Mesendoderm (in vitro differentiated cells): Measurements from ENCODE around the gene NMD3.

Source experiments
- DNase-seq: peaks from one replicate; pipeline ENCODE4 v3.0.0; 2013
- H2AK5ac ChIP-seq: 2 replicates; pipeline ENCODE4 v1.6.1; 2013; ENCODE audit warnings: low read length, inconsistent platforms
- H2BK120ac ChIP-seq: 2 replicates; pipeline ENCODE4 v1.6.1; 2013; ENCODE audit warnings: low read depth, mild to moderate bottlenecking, low read length, moderate library complexity, mixed read lengths
- H2BK15ac ChIP-seq: replicated peaks from 2 replicates; pipeline ENCODE4 v1.6.1; 2013; ENCODE audit warnings: low read depth, mild to moderate bottlenecking, moderate library complexity
- H2BK5ac ChIP-seq: 2 replicates; pipeline ENCODE4 v1.6.1; 2013; ENCODE audit warnings: low read length, inconsistent platforms
- H3K18ac ChIP-seq: 2 replicates; pipeline ENCODE4 v1.6.1; 2013; ENCODE audit warnings: mild to moderate bottlenecking, low read length, mixed read lengths
- H3K23ac ChIP-seq: one replicate; pipeline ENCODE4 v1.6.1; 2013; ENCODE audit warnings: low read length
- H3K27ac ChIP-seq: 2 replicates; pipeline ENCODE4 v1.5.1; 2013; ENCODE audit warnings: low read depth, mild to moderate bottlenecking, inconsistent platforms, low read length, moderate library complexity
- H3K27me3 ChIP-seq: 2 replicates; pipeline ENCODE4 v1.6.1; 2013; ENCODE audit warnings: low read length, control low read depth, mild to moderate bottlenecking, inconsistent platforms; ENCODE audit not compliant: insufficient read depth, poor library complexity
- H3K36me3 ChIP-seq: 2 replicates; pipeline ENCODE4 v1.6.1; 2013; ENCODE audit warnings: low read length, inconsistent platforms; ENCODE audit not compliant: control insufficient read depth, insufficient read depth
- H3K4ac ChIP-seq: one replicate; pipeline ENCODE4 v1.6.1; 2013; ENCODE audit warnings: low read depth, mild to moderate bottlenecking, low read length, moderate library complexity
- H3K4me1 ChIP-seq: 2 replicates; pipeline ENCODE4 v1.6.1; 2013; ENCODE audit warnings: low read depth, low read length, inconsistent platforms; ENCODE audit not compliant: control insufficient read depth
- H3K4me2 ChIP-seq: 2 replicates; pipeline ENCODE4 v1.6.1; 2013; ENCODE audit warnings: low read length
- H3K4me3 ChIP-seq: 2 replicates; pipeline ENCODE4 v1.5.1; 2013; ENCODE audit warnings: mild to moderate bottlenecking, low read length
- H3K56ac ChIP-seq: one replicate; pipeline ENCODE4 v1.6.1; 2013; ENCODE audit warnings: low read length
- H3K79me1 ChIP-seq: 2 replicates; pipeline ENCODE4 v1.6.1; 2013; ENCODE audit warnings: low read length, inconsistent platforms
- H3K79me2 ChIP-seq: 2 replicates; pipeline ENCODE4 v1.6.1; 2013; ENCODE audit warnings: mild to moderate bottlenecking, low read length; ENCODE audit not compliant: control insufficient read depth, insufficient read depth
- H3K9ac ChIP-seq: 2 replicates; pipeline ENCODE4 v1.6.1; 2013; ENCODE audit warnings: low read length, inconsistent platforms
- H4K5ac ChIP-seq: one replicate; pipeline ENCODE4 v1.6.1; 2013; ENCODE audit warnings: low read length
- H4K8ac ChIP-seq: one replicate; pipeline ENCODE4 v1.6.1; 2013; ENCODE audit warnings: low read depth, mild to moderate bottlenecking, control low read depth, low read length, moderate library complexity
- WGBS: extraction: QIAGEN DNeasy Blood & Tissue Kit; methylation state at CpG from one replicate; pipeline ENCODE4 v1.1.7; 2013; ENCODE audit warnings: low lambda C conversion rate, missing lambda C conversion rate; ENCODE audit not compliant: insufficient coverage; ENCODE audit errors: extremely low coverage; 5-methylcytosine and 5-hydroxymethylcytosine counted together

NMD3 gene

DNA sequence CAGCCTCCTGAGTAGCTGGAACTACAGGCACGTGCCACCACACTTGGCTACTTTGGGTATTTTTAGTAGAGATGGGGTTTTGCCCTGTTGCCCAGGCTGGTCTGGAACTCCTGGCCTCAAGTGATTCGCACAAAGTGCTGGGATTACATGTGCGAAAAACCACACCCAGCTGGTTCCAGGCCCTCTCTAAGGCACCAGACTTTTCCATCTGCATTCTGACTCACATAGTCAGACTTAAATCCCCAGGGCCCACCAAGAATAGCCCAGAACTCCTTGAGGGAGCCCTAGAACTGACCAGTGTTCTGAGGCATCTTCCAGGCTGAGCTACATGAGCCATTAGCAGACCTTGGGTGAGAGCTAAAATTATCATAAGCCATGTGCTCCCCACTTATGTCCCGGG is 68.1 kb downstream of the NMD3 start:
- H3K23ac ChIP-seq = no peak overlapping the region
- WGBS = no CpG with 5 or more reads among the region's 4 CpGs
- DNase-seq = no peak

DNA sequence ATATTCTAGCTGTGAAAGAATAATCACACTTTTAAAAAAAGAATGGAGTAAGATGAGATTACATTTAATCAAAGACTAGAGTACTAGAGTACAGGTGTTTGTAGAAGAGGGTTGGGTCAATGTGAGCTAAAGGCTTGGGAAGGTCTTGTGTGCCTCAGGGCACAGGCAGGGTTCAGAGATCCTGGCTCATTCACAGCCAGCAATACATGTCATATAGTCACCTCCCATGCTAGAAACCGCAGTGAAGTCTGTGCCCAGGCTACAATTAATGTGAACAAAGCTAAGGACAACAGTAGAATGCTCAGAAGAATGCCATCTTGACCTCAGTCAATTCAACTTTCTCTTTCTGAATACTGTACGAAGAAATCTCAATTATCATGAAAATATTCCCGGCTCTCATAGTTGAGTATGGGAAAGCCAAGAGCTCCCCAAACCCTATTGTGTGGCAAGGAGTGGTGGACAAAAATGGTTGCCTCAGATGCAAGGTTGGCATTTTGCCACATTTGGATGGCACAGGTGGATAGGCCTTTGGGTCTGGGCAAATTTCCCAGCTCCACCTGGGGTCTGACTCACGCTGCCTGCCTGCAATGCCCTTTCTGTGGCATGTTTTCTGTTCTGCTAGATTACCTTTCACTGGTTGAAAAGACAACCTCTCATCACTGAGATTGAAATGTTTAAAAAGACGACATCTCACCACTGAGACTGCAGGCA is 70.2 kb downstream of the NMD3 start:
- H4K8ac ChIP-seq = no peak overlapping the region
- H3K4me3 ChIP-seq = no peak overlapping the region
- H3K23ac ChIP-seq = no peak overlapping the region
- no peak overlapping the region for H2BK15ac ChIP-seq
- no peak overlapping the region for H3K27ac ChIP-seq
- no peak overlapping the region for H4K5ac ChIP-seq
- H3K9ac ChIP-seq = no peak overlapping the region
- no peak overlapping the region for H3K4ac ChIP-seq
- no peaks in the 10 kb centered on the region for H3K79me1 ChIP-seq
- no peaks in the 10 kb centered on the region for H3K4me1 ChIP-seq
- H3K79me2 ChIP-seq = no peaks in the 10 kb centered on the region
- no peak overlapping the region for H2AK5ac ChIP-seq
- no peak overlapping the region for H3K56ac ChIP-seq
- H3K4me2 ChIP-seq = no peak overlapping the region
- no peak overlapping the region for H2BK120ac ChIP-seq
- no peaks in the 10 kb centered on the region for H3K36me3 ChIP-seq
- H2BK5ac ChIP-seq = no peak overlapping the region
- no CpG with 5 or more reads among the region's 5 CpGs for WGBS
- no peak for DNase-seq
- H3K27me3 ChIP-seq = no peaks in the 10 kb centered on the region
- no peak overlapping the region for H3K18ac ChIP-seq

More for the DNA sequence above, 68.1 kb downstream of the NMD3 start:
- Histone ChIP-seq H3K56ac (no peak overlapping the region), H3K27ac (no peak overlapping the region), H2BK5ac (no peak overlapping the region), H2BK120ac (no peak overlapping the region), H4K5ac (no peak overlapping the region), H3K4me2 (no peak overlapping the region), H3K36me3 (no peaks in the 10 kb centered on the region), H3K9ac (no peak overlapping the region), H3K4me1 (no peaks in the 10 kb centered on the region), H2AK5ac (no peak overlapping the region), H3K79me1 (no peaks in the 10 kb centered on the region), H2BK15ac (no peak overlapping the region), H4K8ac (no peak overlapping the region), H3K79me2 (no peaks in the 10 kb centered on the region), H3K4me3 (no peak overlapping the region), H3K18ac (no peak overlapping the region), H3K4ac (no peak overlapping the region), H3K27me3 (no peaks in the 10 kb centered on the region)

DNA sequence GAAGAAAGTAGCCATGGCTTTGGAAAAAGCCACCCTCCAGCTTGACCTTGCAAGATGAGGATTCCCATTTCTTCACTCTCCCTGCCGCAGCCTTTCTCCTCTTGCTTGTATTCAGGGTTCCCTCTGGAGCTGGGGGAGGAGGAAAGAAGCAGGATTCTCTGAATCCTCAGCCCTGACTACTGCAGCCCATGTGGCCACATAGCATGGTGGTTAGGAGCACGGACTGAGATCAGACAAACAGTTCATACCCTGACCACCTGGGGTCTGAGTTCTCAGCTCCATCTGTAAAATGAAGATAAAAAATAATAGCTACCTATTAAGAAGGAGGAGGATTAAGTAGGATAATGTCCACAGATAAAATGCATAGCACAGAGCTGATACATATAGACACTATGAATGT is 72.3 kb downstream of the NMD3 start:
- no peak overlapping the region for H4K8ac ChIP-seq
- WGBS = no CpG with 5 or more reads among the region's 2 CpGs
- no peak for DNase-seq
- H3K4me3 ChIP-seq = no peak overlapping the region
- no peak overlapping the region for H2AK5ac ChIP-seq
- H3K9ac ChIP-seq = no peak overlapping the region
- H3K56ac ChIP-seq = no peak overlapping the region
- no peak overlapping the region for H3K4ac ChIP-seq
- no peak overlapping the region for H3K23ac ChIP-seq
- no peaks in the 10 kb centered on the region for H3K36me3 ChIP-seq
- no peak overlapping the region for H3K27ac ChIP-seq
- no peak overlapping the region for H4K5ac ChIP-seq
- H3K4me1 ChIP-seq = no peaks in the 10 kb centered on the region
- H3K79me1 ChIP-seq = no peaks in the 10 kb centered on the region
- H3K4me2 ChIP-seq = no peak overlapping the region
- no peak overlapping the region for H2BK15ac ChIP-seq
- no peaks in the 10 kb centered on the region for H3K27me3 ChIP-seq
- no peak overlapping the region for H3K18ac ChIP-seq
- no peak overlapping the region for H2BK5ac ChIP-seq
- no peak overlapping the region for H2BK120ac ChIP-seq
- H3K79me2 ChIP-seq = no peaks in the 10 kb centered on the region

- no peak overlapping the region for H2BK120ac ChIP-seq
- H3K79me2 ChIP-seq = no peaks in the 10 kb centered on the region
- no peak overlapping the region for H3K56ac ChIP-seq
- no peak overlapping the region for H3K23ac ChIP-seq
- H2BK5ac ChIP-seq = no peak overlapping the region
- no peak overlapping the region for H3K18ac ChIP-seq
- no peaks in the 10 kb centered on the region for H3K4me1 ChIP-seq
- H3K27ac ChIP-seq = no peak overlapping the region
- H2BK15ac ChIP-seq = no peak overlapping the region
- H3K4me3 ChIP-seq = no peak overlapping the region
- H4K5ac ChIP-seq = no peak overlapping the region
- no peaks in the 10 kb centered on the region for H3K27me3 ChIP-seq
- H2AK5ac ChIP-seq = no peak overlapping the region
- no peak overlapping the region for H3K9ac ChIP-seq
- H3K4me2 ChIP-seq = no peak overlapping the region
- DNase-seq = no peak
- H3K36me3 ChIP-seq = no peaks in the 10 kb centered on the region
- H3K79me1 ChIP-seq = no peaks in the 10 kb centered on the region
- no peak overlapping the region for H4K8ac ChIP-seq
- H3K4ac ChIP-seq = no peak overlapping the region
Observed at GRCh38 chr3:161295325-161295724, 74.2 kb downstream of the NMD3 start.

GRCh38 chr3:161296814-161297213 is 75.7 kb downstream of the NMD3 start:
- no peaks in the 10 kb centered on the region for H3K79me2 ChIP-seq
- no peak overlapping the region for H2AK5ac ChIP-seq
- H2BK120ac ChIP-seq = no peak overlapping the region
- no peak overlapping the region for H3K27ac ChIP-seq
- H3K4me2 ChIP-seq = no peak overlapping the region
- H4K8ac ChIP-seq = no peak overlapping the region
- DNase-seq = no peak
- H3K4ac ChIP-seq = no peak overlapping the region
- no peak overlapping the region for H3K9ac ChIP-seq
- H3K56ac ChIP-seq = no peak overlapping the region
- H3K23ac ChIP-seq = no peak overlapping the region
- no peak overlapping the region for H3K18ac ChIP-seq
- H3K27me3 ChIP-seq = no peaks in the 10 kb centered on the region
- no peak overlapping the region for H2BK5ac ChIP-seq
- H3K4me3 ChIP-seq = no peak overlapping the region
- H3K79me1 ChIP-seq = no peaks in the 10 kb centered on the region
- H4K5ac ChIP-seq = no peak overlapping the region
- no peaks in the 10 kb centered on the region for H3K36me3 ChIP-seq
- H3K4me1 ChIP-seq = no peaks in the 10 kb centered on the region
- no CpG with 5 or more reads among the region's 3 CpGs for WGBS
- H2BK15ac ChIP-seq = no peak overlapping the region
